ENCODE measurements around the gene PTPN14.
"Not testable (repeated sequence)": the region's sequence is repeated elsewhere in the genome, so short reads cannot be mapped to it uniquely, and the experiment has no call there.

Gene PTPN14

DNA sequence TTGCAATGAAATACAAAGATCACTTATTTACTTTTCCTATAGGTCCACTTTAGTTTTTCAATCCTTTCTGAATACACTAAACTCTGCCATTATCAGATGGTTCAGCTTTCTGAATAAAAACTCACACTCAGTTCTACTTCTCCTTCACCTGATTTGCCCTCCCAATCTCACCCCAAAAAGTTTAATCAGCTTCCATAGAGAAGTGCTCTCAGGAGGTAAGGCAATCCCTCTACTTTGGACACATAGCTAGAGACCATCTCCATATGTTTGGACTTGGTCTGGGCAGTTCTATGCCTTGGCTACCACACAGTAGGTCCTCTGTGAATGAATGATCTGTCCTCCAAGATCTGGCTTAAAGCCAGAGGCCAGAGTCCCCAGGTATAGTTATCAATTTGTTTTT is 40.9 kb downstream of the PTPN14 start:
- Histone ChIP-seq H3K27ac (replicated peaks) (no peak overlapping the region), H3K4me3 (replicated peaks; ENCODE audit: insufficient read depth, low read length) (no peak overlapping the region), H3K27me3 (ENCODE audit: insufficient read depth, poor library complexity, severe bottlenecking) (no peaks in the 10 kb centered on the region)
- no peak for DNase-seq (ENCODE audit: low read depth in 1 of 2, low spot score in 1 of 2)
- TF ChIP-seq SPI1 (IDR thresholded peaks at IDR 0.05; ENCODE audit: borderline replicate concordance, low read depth) (no peak), POLR2AphosphoS5 (IDR thresholded peaks at IDR 0.05; ENCODE audit: low read depth) (no peak), GABPA (IDR thresholded peaks at IDR 0.05; ENCODE audit: low read depth) (no peak), REST (IDR thresholded peaks at IDR 0.05; ENCODE audit: insufficient replicate concordance, low read depth) (no peak)
- TF ChIP-seq, protein P1, sequence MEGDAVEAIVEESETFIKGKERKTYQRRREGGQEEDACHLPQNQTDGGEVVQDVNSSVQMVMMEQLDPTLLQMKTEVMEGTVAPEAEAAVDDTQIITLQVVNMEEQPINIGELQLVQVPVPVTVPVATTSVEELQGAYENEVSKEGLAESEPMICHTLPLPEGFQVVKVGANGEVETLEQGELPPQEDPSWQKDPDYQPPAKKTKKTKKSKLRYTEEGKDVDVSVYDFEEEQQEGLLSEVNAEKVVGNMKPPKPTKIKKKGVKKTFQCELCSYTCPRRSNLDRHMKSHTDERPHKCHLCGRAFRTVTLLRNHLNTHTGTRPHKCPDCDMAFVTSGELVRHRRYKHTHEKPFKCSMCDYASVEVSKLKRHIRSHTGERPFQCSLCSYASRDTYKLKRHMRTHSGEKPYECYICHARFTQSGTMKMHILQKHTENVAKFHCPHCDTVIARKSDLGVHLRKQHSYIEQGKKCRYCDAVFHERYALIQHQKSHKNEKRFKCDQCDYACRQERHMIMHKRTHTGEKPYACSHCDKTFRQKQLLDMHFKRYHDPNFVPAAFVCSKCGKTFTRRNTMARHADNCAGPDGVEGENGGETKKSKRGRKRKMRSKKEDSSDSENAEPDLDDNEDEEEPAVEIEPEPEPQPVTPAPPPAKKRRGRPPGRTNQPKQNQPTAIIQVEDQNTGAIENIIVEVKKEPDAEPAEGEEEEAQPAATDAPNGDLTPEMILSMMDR (IDR thresholded peaks at IDR 0.05; ENCODE audit: insufficient read depth, low read length) = no peak

- not testable (repeated sequence) for H3K27me3 ChIP-seq (ENCODE audit: insufficient read depth, poor library complexity, severe bottlenecking); H3K4me3 ChIP-seq (replicated peaks; ENCODE audit: insufficient read depth, low read length); H3K27ac ChIP-seq (replicated peaks); DNase-seq (ENCODE audit: low read depth in 1 of 2, low spot score in 1 of 2)
These were observed 41.8 kb downstream of the PTPN14 start for GRCh38 chr1:214509622-214510021.

GRCh38 chr1:214506972-214507431 is 44.4 kb downstream of the PTPN14 start:
- Histone ChIP-seq H3K27ac (replicated peaks) (no peak overlapping the region), H3K4me3 (replicated peaks; ENCODE audit: insufficient read depth, low read length) (no peak overlapping the region), H3K27me3 (ENCODE audit: insufficient read depth, poor library complexity, severe bottlenecking) (no peaks in the 10 kb centered on the region)
- TF ChIP-seq GABPA (IDR thresholded peaks at IDR 0.05; ENCODE audit: low read depth) (no peak), POLR2AphosphoS5 (IDR thresholded peaks at IDR 0.05; ENCODE audit: low read depth) (no peak), SPI1 (IDR thresholded peaks at IDR 0.05; ENCODE audit: borderline replicate concordance, low read depth) (no peak), REST (IDR thresholded peaks at IDR 0.05; ENCODE audit: insufficient replicate concordance, low read depth) (no peak)
- TF ChIP-seq, protein P1 (IDR thresholded peaks at IDR 0.05; ENCODE audit: insufficient read depth, low read length) = no peak
- no peak for DNase-seq (ENCODE audit: low read depth in 1 of 2, low spot score in 1 of 2)

GRCh38 chr1:214505134-214505533 is 46.3 kb downstream of the PTPN14 start:
- Histone ChIP-seq H3K27ac (replicated peaks) (no peak overlapping the region), H3K4me3 (replicated peaks; ENCODE audit: insufficient read depth, low read length) (no peak overlapping the region), H3K27me3 (ENCODE audit: insufficient read depth, poor library complexity, severe bottlenecking) (no peaks in the 10 kb centered on the region)
- TF ChIP-seq GABPA (IDR thresholded peaks at IDR 0.05; ENCODE audit: low read depth) (no peak), POLR2AphosphoS5 (IDR thresholded peaks at IDR 0.05; ENCODE audit: low read depth) (no peak)
- DNase-seq (ENCODE audit: low read depth in 1 of 2, low spot score in 1 of 2) = no peak

- TF ChIP-seq SPI1 (IDR thresholded peaks at IDR 0.05; ENCODE audit: borderline replicate concordance, low read depth) (no peak), POLR2AphosphoS5 (IDR thresholded peaks at IDR 0.05; ENCODE audit: low read depth) (no peak), REST (IDR thresholded peaks at IDR 0.05; ENCODE audit: insufficient replicate concordance, low read depth) (no peak), GABPA (IDR thresholded peaks at IDR 0.05; ENCODE audit: low read depth) (no peak)
- TF ChIP-seq, protein P1 (IDR thresholded peaks at IDR 0.05; ENCODE audit: insufficient read depth, low read length) = no peak
- Histone ChIP-seq H3K4me3 (replicated peaks; ENCODE audit: insufficient read depth, low read length) (no peak overlapping the region), H3K27ac (replicated peaks) (no peak overlapping the region), H3K27me3 (ENCODE audit: insufficient read depth, poor library complexity, severe bottlenecking) (no peaks in the 10 kb centered on the region)
- DNase-seq (ENCODE audit: low read depth in 1 of 2, low spot score in 1 of 2) = no peak
These were observed 47.1 kb downstream of the PTPN14 start for GRCh38 chr1:214504330-214504729.
